GM21786 (cell line): Measurements from ENCODE around the gene GALK1.

Experiments
- ATAC-seq: cut with Tn5 transposase; IDR thresholded peaks from one replicate; pipeline ENCODE4 v1.9.1; 2021; ENCODE audit not compliant: unreplicated experiment

The GALK1 gene

DNA sequence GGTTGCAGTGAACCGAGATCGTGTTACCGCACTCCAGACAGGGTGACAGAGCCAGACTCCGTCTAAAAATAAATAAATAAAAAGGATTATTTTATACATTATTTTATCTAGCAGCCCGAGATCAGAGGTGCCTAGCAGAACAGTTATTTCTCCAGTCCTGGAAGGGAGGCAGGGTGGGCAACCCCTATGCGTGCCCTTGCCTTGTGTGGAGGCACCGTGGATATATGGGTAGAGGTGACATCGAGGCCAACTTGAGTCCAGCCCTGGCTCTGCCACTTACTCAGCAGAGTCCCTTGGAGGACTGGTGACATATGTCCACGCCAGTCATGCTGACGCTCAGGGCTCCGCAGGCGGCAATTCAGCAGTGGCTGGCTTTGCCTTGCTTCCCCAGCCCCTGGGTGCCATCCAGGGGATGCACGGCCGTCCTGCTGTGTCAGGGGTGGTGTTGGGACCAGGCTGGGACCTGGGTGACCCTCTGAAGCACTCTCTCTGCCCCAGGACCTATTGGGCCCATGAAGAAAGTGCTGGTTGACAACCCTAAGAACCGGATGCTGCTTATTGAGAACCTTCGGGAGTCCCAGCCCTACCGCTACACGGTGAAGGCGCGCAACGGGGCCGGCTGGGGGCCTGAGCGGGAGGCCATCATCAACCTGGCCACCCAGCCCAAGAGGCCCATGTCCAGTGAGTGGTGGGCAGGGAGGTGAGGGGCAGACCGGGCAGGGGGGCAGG lies 13.2 kb downstream of the GALK1 start:
- ATAC-seq = no peak

DNA sequence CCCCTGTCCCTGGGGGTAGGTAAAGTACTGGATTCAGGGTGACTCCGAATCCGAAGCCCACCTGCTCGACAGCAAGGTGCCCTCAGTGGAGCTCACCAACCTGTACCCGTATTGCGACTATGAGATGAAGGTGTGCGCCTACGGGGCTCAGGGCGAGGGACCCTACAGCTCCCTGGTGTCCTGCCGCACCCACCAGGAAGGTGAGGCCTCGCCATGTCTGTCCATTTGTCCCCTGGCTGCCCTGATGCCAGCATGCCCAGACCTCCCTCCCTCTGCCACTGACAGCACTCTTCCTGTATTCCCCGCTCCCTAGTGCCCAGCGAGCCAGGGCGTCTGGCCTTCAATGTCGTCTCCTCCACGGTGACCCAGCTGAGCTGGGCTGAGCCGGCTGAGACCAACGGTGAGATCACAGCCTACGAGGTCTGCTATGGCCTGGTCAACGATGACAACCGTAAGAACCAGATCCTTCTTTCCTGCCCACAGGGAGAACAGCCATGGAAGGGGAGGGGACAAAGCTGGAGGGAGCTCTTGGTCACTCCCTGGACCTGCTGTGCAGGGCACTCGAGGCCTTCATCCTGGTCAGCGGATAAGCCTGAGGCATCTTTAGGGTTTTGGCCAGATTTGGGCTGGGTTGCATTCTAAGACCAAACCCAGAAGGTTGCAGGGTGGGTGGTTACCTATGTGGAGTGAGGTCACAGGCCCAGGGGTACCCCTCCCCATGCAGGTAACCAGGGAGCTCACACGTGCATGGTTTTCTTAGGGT lies 14.2 kb downstream of the GALK1 start:
- no peak for ATAC-seq

- ATAC-seq = no peak
These were observed 15.2 kb downstream of the GALK1 start for GRCh38 chr17:75749545-75750389.

GRCh38 chr17:75748706-75749105 lies 16.3 kb downstream of the GALK1 start:
- no peak for ATAC-seq

DNA sequence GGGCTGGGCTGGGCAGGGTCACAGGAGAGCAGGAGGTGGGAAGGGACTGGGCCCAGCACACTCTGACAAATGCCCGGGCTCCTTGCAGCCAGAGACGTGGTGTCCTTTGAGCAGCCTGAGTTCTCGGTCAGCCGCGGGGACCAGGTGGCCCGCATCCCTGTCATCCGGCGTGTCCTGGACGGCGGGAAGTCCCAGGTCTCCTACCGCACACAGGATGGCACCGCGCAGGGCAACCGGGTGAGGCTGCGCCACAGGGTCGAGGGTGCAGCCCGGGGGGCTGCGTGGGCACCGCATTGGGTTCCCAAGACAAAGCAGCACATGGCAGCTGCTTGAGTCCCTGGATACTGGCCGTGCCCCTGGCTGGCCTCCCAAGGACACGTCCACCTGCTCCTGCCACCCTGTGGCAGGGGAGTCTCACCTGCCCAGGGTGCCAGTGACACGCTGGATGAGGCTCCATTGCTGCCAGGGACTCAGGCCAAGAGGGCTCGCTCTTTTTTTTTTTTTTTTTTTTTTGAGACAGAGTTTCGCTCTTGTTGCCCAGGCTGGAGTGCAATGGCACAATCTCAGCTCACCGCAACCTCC lies 21.3 kb downstream of the GALK1 start:
- ATAC-seq = no peak

DNA sequence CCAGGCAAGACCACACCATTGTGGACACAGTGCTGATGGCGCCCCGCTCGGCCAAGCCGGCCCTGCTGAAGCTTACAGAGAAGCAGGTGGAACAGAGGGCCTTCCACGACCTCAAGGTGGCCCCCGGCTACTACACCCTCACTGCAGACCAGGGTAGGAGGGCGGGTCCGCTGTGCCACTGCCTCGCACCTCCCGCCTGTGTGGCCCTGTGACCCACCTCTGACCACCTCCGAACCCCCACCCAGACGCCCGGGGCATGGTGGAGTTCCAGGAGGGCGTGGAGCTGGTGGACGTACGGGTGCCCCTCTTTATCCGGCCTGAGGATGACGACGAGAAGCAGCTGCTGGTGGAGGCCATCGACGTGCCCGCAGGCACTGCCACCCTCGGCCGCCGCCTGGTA lies 22.7 kb downstream of the GALK1 start:
- no peak for ATAC-seq

DNA sequence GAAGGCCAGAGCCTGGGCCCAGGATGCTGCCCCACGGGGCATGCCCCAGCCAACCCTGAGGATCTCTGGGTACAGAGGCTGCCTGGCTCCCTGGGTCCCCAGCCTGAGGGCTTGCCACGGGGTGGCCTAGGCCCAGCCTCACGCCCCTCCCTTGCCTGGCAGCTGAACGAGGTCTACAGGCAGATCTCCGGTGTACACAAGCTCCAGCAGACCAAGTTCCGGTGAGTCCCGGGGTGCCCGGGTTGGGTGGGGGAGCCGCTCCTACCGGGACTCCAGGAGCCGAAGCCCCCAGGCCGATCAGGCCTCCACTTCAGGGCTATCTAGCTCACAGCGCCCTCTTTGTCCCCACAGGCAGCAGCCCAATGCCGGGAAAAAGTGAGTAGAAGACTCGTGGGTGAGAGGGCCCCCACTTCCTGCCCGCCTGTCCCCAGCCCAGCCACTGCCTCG lies 24.3 kb downstream of the GALK1 start:
- ATAC-seq = no peak

GRCh38 chr17:75740215-75740614 lies 24.8 kb downstream of the GALK1 start:
- no peak for ATAC-seq

DNA sequence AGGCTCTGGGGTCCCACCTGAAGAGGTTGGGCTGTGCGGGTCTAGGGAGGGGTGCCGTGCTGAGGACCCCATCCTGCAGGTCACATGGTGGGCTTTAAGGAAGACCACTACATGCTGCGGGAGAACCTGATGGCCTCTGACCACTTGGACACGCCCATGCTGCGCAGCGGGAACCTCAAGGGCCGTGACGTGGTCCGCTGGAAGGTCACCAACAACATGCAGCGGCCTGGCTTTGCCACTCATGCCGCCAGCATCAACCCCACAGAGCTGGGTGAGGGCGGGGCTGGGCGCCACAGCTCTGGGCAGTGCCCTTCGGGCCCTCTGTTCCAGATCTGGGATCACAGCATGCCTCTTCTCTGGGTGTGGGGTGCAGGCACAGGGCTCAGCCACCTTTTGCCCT lies 25.2 kb downstream of the GALK1 start:
- ATAC-seq = no peak

- ATAC-seq = no peak
These were observed 25.8 kb downstream of the GALK1 start for GRCh38 chr17:75739174-75739573.

GRCh38 chr17:75738218-75738802 lies 26.7 kb downstream of the GALK1 start:
- ATAC-seq = no peak

DNA sequence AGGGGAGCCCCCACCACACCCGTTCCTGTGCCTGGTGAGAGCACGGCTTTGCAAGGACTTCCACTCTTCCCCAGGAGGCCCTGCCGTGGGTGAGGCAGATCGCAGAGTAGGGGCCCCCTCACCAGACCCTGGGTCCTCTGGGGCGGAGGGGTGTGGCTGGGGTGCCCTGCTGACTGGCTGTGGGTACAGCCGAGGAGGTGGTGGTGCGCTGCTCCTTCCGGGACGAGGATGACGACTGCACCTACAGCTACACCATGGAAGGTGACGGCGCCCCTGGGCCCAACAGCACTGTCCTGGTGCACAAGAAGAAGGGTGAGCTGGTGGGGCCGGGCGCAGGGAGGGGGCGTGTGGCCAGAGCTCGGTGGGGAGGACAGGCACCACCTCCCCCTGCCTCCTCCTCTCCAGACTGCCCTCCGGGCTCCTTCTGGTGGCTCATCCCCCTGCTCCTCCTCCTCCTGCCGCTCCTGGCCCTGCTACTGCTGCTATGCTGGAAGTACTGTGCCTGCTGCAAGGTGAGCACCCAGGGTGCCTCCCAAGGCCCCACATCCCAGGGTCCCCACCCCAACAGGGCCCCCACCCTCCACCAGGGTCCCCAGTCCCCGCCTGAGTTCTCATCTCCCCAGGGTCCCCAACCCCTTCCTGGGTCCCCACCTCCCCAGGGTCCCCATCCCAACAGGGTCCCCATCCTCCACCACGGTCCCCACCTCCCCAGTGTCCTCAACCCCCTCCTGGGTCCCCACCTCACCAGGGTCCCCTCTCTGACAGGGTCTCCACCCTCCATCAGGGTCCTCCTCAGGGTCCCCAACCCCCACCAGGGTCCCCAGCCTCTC lies 27.6 kb downstream of the GALK1 start:
- ATAC-seq = no peak

DNA sequence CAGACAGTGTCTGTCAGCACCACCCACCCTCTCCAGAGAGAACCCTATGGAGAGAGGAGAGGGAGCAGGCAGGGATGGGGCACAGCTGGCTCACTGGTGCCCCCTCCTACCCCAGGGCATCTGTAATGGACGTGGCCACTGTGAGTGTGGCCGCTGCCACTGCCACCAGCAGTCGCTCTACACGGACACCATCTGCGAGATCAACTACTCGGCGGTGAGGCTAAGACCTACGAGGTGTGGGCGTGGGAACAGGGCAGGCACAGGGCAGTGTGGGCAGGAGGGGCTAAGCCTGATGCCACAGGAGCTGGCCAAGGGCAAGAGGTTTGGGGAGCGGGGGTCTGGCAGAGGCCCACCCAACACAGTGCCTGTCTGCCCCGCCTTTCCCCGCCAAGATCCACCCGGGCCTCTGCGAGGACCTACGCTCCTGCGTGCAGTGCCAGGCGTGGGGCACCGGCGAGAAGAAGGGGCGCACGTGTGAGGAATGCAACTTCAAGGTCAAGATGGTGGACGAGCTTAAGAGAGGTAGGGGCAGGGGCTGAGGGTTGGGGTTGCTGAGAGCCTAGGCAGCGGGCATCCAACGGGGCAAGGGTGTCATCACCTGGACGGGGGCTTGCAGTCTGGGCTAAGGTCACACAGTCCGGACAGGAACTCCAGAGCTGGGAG lies 28.7 kb downstream of the GALK1 start:
- ATAC-seq = no peak

- no peak for ATAC-seq
These were observed 30.2 kb downstream of the GALK1 start for GRCh38 chr17:75734674-75735294.

DNA sequence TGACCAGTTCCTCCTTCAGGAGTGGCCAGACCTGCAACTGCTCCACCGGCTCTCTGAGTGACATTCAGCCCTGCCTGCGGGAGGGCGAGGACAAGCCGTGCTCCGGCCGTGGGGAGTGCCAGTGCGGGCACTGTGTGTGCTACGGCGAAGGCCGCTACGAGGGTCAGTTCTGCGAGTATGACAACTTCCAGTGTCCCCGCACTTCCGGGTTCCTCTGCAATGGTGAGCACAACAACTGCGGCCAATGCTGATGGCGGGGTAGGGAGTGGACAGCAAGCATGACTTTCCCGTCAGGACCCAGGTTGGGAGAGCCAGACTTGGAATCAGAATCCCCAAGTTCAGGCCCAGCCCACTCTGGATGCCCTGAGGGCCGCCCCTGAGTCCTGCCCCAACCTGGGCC lies 31.5 kb downstream of the GALK1 start:
- no peak for ATAC-seq

DNA sequence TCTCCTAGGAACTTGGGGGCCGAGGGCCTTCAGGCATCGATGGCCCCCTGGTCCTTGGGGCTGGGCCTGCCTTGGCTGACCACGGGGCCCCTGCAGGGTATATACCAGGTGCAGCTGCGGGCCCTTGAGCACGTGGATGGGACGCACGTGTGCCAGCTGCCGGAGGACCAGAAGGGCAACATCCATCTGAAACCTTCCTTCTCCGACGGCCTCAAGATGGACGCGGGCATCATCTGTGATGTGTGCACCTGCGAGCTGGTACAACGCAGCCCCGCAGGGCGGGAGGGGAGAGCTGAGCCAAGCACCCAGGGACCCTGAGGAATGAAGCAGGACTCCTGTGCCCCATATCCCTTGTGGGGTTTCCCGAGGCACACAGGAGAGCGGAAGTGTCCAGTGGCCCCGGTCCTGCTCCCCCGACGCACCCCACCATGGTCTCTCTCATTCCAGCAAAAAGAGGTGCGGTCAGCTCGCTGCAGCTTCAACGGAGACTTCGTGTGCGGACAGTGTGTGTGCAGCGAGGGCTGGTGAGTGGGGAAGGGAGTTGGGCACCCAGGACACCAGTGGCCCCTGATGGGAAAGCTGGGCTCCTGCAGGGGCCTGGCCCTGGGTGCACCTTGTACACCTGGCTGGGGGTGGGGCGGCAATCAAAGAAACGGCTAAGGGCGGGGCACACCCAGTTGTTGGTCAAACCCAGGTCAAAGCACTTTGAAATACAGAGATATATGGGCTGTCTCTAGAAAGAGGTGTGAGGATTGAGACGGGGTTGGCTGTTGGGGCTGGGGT lies 33.1 kb downstream of the GALK1 start:
- ATAC-seq = no peak

- no peak for ATAC-seq
These were observed 33.8 kb downstream of the GALK1 start for GRCh38 chr17:75731086-75731715.

- ATAC-seq = no peak
These were observed 34.9 kb downstream of the GALK1 start for GRCh38 chr17:75730065-75730464.
